ENCODE measurements around the gene MAD2L1BP.

MAD2L1BP gene

DNA sequence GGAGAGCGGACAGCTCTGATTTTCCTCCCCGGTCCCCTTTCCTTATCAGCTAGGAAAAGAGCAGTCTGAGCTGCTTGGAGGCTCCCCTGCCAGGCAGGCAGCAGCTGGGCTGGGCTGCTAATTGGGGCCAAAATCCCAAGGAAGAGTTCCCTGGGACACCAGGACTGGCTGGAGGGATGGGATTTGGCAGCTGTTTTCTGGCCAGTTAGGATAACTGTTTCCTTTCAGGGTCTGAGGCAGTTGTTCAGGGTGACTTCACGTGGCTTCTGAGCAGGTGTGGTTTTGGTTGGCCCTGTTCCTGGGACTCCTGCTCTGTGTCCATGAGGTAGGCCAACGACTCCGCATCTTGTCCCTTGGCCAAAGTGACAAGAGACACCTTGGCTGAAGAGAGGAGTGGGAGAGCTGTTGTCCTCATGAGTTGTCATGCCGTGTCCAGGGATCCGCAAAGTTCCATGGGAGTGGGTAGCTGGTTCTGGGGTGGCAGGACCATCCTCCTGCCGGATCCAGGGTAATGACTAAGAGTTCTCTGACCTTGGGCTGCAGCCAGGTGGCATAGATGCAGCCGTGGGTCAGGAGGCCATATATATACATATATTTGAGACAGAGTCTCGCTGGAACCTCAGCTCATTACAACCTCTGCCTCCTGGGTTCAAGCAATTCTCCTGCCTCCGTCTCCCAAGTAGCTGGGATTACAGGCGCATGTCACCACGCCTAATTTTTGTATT is 30.7 kb downstream of the MAD2L1BP start:
- Histone ChIP-seq H3K27ac (ENCODE audit: insufficient read depth, low read length, poor library complexity, severe bottlenecking) (no peak overlapping the region), H3K9me3 (ENCODE audit: control insufficient read depth, low read length) (no peaks in the 10 kb centered on the region), H3K4me1 (ENCODE audit: control insufficient read depth, insufficient read depth, low read length, poor library complexity, severe bottlenecking) (peaks cover 10% of the 10 kb centered on the region), H3K36me3 (ENCODE audit: control insufficient read depth, insufficient read depth, low read length) (peaks cover 8% of the 10 kb centered on the region), H3K4me3 (ENCODE audit: insufficient read depth, low read depth, low read length, poor library complexity, severe bottlenecking) (no peak overlapping the region), H3K27me3 (replicated peaks; ENCODE audit: control insufficient read depth, insufficient read depth, low read length, poor library complexity, severe bottlenecking) (no peaks in the 10 kb centered on the region)
- no peak for DNase-seq

DNA sequence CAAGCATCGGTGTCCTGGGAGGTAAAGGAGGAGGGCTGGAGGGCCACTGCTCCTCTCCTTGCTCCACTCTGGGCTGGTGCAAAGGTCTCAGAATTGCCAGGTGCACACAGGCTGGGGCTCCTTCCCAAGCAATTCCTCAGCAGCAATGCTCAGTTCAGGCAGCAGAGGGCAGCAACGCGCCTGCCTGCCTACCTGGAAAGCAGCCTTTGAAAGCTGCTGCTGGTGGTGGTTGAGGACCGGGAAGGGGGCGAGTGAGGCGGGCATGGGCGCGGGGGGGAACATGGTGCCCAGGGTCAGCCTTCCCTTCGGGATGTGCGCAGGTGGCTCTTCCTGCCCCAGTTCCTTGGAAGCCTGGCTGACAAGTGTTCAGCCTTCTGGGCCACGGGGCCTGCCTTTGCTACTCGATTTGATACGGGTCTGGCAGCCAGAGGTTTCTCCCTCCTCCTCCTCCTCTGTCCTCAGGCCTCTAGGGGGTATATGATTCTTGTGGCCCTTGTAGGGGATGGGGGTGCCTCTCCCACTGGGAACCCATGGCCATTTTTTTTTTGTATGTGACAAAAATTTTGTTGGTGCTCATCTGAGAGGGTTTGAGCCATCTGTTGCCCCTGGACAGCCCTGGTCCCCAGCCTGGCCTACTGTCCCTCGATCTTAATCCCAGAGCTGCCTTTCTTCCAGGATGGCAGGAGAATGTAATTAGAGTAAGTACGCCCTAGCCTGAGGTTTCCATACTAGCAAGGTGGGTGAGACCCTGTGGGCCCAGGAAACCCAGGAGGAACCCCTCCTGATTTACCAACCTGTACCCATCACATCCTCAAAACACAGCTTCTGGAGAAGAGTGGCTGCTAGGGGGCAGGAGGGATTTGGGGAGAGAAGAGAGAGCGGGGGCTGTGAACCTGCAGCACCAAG is 31.9 kb downstream of the MAD2L1BP start:
- DNase-seq: peak; percentile 57 to 67 (median 67)
- no peak overlapping the region for H3K27ac ChIP-seq (ENCODE audit: insufficient read depth, low read length, poor library complexity, severe bottlenecking)

DNA sequence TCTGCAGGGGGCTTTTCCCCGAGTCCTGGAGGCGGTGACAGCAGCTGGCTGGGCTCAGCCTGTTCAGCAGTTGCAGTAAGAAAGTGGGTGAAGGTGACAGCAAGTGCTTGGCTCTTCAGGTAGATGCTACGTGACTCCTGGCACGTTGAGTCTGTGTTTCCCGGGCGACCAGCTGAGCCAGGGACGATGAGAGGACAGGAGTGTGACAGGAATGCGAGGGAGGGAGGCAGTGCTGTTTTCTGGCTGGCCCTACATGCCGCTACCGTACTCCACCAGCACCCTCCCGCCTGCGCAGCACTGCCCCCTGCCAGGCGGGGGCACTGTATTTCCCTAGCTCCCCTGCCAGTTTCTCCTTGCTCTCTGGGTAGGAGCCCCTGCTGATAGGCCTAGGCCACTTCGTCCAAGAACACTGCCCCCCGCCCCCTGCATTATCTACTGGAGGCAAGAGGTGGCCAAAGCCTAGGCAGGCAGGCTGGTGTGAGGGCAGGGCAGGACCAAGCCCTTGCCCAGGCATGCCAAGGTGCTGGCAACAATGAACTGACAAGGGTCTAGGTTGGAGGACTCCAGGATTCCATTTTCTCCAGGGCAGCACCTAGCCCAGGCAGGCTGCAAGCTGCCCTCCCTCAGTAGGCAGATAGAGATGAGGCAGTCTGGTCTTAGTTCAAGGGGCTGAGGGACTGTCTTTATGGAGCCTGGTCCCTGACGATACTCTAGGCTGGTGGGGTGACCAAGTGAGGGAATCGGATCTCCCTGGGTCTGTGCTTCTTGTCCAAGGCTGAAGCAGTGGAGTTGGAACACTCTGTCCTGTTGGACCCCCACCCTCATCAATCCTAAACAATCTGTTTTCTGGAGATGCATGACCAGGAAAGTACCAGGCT is 32.8 kb downstream of the MAD2L1BP start:
- Histone ChIP-seq H3K27me3 (replicated peaks; ENCODE audit: control insufficient read depth, insufficient read depth, low read length, poor library complexity, severe bottlenecking) (no peaks in the 10 kb centered on the region), H3K9me3 (ENCODE audit: control insufficient read depth, low read length) (no peaks in the 10 kb centered on the region), H3K36me3 (ENCODE audit: control insufficient read depth, insufficient read depth, low read length) (peaks cover 28% of the 10 kb centered on the region), H3K4me3 (ENCODE audit: insufficient read depth, low read depth, low read length, poor library complexity, severe bottlenecking) (no peak overlapping the region), H3K4me1 (ENCODE audit: control insufficient read depth, insufficient read depth, low read length, poor library complexity, severe bottlenecking) (peaks cover 10% of the 10 kb centered on the region), H3K27ac (ENCODE audit: insufficient read depth, low read length, poor library complexity, severe bottlenecking) (no peak overlapping the region)
- DNase-seq: no peak

More for the DNA sequence above, 31.9 kb downstream of the MAD2L1BP start:
- Histone ChIP-seq H3K4me3 (ENCODE audit: insufficient read depth, low read depth, low read length, poor library complexity, severe bottlenecking) (no peak overlapping the region), H3K9me3 (ENCODE audit: control insufficient read depth, low read length) (no peaks in the 10 kb centered on the region), H3K4me1 (ENCODE audit: control insufficient read depth, insufficient read depth, low read length, poor library complexity, severe bottlenecking) (peaks cover 10% of the 10 kb centered on the region), H3K36me3 (ENCODE audit: control insufficient read depth, insufficient read depth, low read length) (peaks cover 19% of the 10 kb centered on the region), H3K27me3 (replicated peaks; ENCODE audit: control insufficient read depth, insufficient read depth, low read length, poor library complexity, severe bottlenecking) (no peaks in the 10 kb centered on the region)

- no peak overlapping the region for H3K4me3 ChIP-seq (ENCODE audit: insufficient read depth, low read depth, low read length, poor library complexity, severe bottlenecking)
- no peaks in the 10 kb centered on the region for H3K27me3 ChIP-seq (replicated peaks; ENCODE audit: control insufficient read depth, insufficient read depth, low read length, poor library complexity, severe bottlenecking)
- DNase-seq: no peak
- peaks cover 10% of the 10 kb centered on the region for H3K4me1 ChIP-seq (ENCODE audit: control insufficient read depth, insufficient read depth, low read length, poor library complexity, severe bottlenecking)
- no peak overlapping the region for H3K27ac ChIP-seq (ENCODE audit: insufficient read depth, low read length, poor library complexity, severe bottlenecking)
- H3K36me3 ChIP-seq (ENCODE audit: control insufficient read depth, insufficient read depth, low read length): peaks cover 37% of the 10 kb centered on the region
- no peaks in the 10 kb centered on the region for H3K9me3 ChIP-seq (ENCODE audit: control insufficient read depth, low read length)
Observed at GRCh38 chr6:43669050-43669921, 33.6 kb downstream of the MAD2L1BP start.

DNA sequence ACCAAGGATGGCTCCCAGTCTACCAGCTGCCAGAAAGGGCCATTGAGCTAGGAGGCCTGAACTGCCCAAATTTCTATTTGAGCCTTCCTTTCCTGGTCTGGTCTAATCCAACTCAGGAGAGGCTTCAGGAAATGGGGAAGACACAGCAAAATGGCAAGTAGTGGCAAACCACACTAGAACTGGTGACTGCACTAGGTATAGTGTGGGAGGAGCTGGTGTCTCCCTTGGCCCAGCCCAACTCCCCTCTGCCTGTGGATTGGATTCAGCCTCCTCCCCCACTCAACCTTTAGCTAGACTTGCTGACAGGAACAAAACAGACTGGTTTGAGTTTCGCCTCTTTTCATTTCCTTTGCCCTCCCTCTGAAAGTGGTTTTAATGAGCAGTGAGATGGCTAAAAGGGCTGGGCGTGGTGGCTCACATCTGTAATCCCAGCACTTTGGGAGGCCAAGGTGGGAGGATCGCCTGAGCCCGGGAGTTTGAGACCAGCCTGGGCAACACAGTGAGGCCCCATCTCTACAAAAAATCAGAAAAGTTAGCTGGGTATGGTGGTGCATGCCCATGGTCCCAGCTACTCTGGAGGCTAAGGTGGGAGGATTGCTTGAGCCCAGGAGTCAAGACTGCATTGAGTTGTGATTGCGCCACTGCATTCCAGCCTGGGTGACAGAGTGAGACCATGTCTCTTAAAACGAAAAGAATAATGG is 34.4 kb downstream of the MAD2L1BP start:
- Histone ChIP-seq H3K27me3 (replicated peaks; ENCODE audit: control insufficient read depth, insufficient read depth, low read length, poor library complexity, severe bottlenecking) (no peaks in the 10 kb centered on the region), H3K4me3 (ENCODE audit: insufficient read depth, low read depth, low read length, poor library complexity, severe bottlenecking) (no peak overlapping the region), H3K36me3 (ENCODE audit: control insufficient read depth, insufficient read depth, low read length) (peaks cover 45% of the 10 kb centered on the region), H3K9me3 (ENCODE audit: control insufficient read depth, low read length) (no peaks in the 10 kb centered on the region), H3K4me1 (ENCODE audit: control insufficient read depth, insufficient read depth, low read length, poor library complexity, severe bottlenecking) (peaks cover 10% of the 10 kb centered on the region), H3K27ac (ENCODE audit: insufficient read depth, low read length, poor library complexity, severe bottlenecking) (no peak overlapping the region)
- DNase-seq: no peak

GRCh38 chr6:43670623-43670986 is 35.0 kb downstream of the MAD2L1BP start:
- DNase-seq: no peak
- no peaks in the 10 kb centered on the region for H3K27me3 ChIP-seq (replicated peaks; ENCODE audit: control insufficient read depth, insufficient read depth, low read length, poor library complexity, severe bottlenecking)
- peaks cover 50% of the 10 kb centered on the region for H3K36me3 ChIP-seq (ENCODE audit: control insufficient read depth, insufficient read depth, low read length)
- H3K9me3 ChIP-seq (ENCODE audit: control insufficient read depth, low read length): no peaks in the 10 kb centered on the region
- H3K4me1 ChIP-seq (ENCODE audit: control insufficient read depth, insufficient read depth, low read length, poor library complexity, severe bottlenecking): peaks cover 10% of the 10 kb centered on the region
- H3K27ac ChIP-seq (ENCODE audit: insufficient read depth, low read length, poor library complexity, severe bottlenecking): no peak overlapping the region
- no peak overlapping the region for H3K4me3 ChIP-seq (ENCODE audit: insufficient read depth, low read depth, low read length, poor library complexity, severe bottlenecking)

DNA sequence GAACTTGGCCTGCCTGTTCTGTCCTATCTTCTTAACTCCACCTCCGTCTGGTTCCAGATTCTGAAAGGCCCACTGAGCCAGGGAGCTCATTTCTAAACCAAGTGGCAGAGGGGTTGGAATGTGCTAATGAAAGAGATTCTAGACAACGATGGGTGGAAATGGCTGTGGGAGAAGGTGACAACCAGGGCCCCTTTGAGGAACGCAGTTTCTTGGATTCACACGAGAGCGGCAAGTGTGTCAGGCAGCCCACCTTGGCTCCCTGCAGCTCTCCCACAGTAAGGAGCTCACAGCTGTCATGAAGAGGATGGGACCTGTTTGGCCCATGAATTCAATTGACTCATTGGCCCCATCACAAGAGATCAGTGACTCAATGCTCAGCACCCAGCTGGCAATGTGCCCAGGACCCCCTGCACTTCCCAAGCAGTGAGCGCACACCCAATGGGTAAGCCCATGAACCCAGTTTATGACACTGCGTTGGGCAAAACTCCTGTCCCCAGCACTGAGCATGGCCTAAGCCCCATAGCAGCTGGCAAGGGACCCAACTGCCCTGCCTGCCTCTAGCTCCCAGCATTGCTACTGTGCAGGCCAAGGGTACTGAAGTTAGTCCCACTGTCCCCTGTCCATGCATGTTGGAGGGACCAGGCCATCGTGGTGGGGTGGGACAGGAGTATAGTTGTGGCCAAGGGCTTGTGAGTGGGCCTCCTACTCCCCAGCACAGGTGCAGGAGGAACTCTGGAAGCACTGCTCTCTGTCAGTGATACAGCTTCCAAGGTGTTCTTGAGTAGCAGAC is 35.6 kb downstream of the MAD2L1BP start:
- DNase-seq: no peak

DNA sequence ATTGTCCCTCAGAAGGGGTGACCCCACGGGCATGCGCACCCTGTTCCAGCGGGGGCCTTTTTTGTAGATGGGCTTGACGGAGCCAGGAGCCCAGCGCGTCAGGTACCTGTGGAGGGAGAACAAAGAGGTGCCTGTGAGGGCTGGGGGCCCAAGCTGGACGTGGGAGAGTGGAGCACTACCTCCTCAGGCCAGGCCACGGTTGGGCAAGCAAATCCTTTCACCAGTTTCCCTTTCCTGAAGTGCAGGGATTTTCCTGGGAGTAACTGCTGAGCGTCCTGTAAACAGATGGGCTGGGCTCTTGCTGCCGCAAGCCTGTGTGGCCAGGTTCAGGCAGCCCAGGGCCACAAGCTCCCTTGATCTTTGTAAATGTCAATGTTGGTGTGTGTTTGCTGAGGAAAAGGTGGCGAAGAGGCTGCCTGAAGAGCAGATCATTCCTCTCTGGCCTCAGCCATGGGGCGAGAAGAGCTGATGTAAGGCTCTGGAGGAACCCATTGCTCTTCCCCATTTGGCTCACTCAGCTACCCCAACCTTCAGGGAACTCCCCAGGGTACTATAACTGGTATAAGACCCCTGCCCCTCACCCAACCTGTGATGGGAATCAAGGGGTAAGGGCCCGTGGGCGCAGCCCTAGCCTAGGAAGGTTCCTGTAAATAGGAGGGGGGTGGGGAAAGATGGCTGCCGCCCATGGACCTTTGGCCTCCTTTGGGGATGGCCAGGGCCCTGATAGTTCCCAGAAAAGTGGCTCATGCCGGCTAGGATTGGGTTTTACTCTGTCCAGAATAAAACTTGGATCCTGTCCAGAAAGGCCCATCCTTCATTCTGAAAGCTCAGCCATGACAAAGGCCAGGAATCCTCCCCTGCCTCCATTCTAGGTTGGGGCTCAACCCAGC is 36.4 kb downstream of the MAD2L1BP start:
- DNase-seq: no peak
- H3K27me3 ChIP-seq (replicated peaks; ENCODE audit: control insufficient read depth, insufficient read depth, low read length, poor library complexity, severe bottlenecking): no peaks in the 10 kb centered on the region
- H3K9me3 ChIP-seq (ENCODE audit: control insufficient read depth, low read length): no peaks in the 10 kb centered on the region
- peaks cover 64% of the 10 kb centered on the region for H3K36me3 ChIP-seq (ENCODE audit: control insufficient read depth, insufficient read depth, low read length)
- H3K27ac ChIP-seq (ENCODE audit: insufficient read depth, low read length, poor library complexity, severe bottlenecking): no peak overlapping the region
- no peak overlapping the region for H3K4me3 ChIP-seq (ENCODE audit: insufficient read depth, low read depth, low read length, poor library complexity, severe bottlenecking)
- peaks cover 10% of the 10 kb centered on the region for H3K4me1 ChIP-seq (ENCODE audit: control insufficient read depth, insufficient read depth, low read length, poor library complexity, severe bottlenecking)

More for the DNA sequence above, 35.6 kb downstream of the MAD2L1BP start:
- Histone ChIP-seq H3K4me3 (ENCODE audit: insufficient read depth, low read depth, low read length, poor library complexity, severe bottlenecking) (no peak overlapping the region), H3K36me3 (ENCODE audit: control insufficient read depth, insufficient read depth, low read length) (peaks cover 56% of the 10 kb centered on the region), H3K27ac (ENCODE audit: insufficient read depth, low read length, poor library complexity, severe bottlenecking) (no peak overlapping the region), H3K9me3 (ENCODE audit: control insufficient read depth, low read length) (no peaks in the 10 kb centered on the region), H3K27me3 (replicated peaks; ENCODE audit: control insufficient read depth, insufficient read depth, low read length, poor library complexity, severe bottlenecking) (no peaks in the 10 kb centered on the region), H3K4me1 (ENCODE audit: control insufficient read depth, insufficient read depth, low read length, poor library complexity, severe bottlenecking) (peaks cover 10% of the 10 kb centered on the region)

All from effector memory CD4-positive, alpha-beta T cell (primary cell).